HG02981 (cell line): Measurements from ENCODE around the gene MYO1A.
"Not testable (repeated sequence)": the region's sequence is repeated elsewhere in the genome, so short reads cannot be mapped to it uniquely, and the experiment has no call there.

Experiments used
- ATAC-seq: cut with Tn5 transposase; IDR thresholded peaks from one replicate; pipeline ENCODE4 v1.9.1; 2021; ENCODE audit warnings: mild to moderate bottlenecking, moderate library complexity; ENCODE audit not compliant: unreplicated experiment

Gene MYO1A

GRCh38 chr12:56996793-56997545 is 53.0 kb downstream of the MYO1A start:
- ATAC-seq: no peak

- ATAC-seq: no peak
Observed at GRCh38 chr12:56995930-56996496, 53.9 kb downstream of the MYO1A start.

- ATAC-seq: no peak
Observed at GRCh38 chr12:56995201-56995929, 54.6 kb downstream of the MYO1A start.

GRCh38 chr12:56994231-56994746 is 55.6 kb downstream of the MYO1A start:
- ATAC-seq: no peak

- ATAC-seq: no peak
Observed at GRCh38 chr12:56993346-56993745, 56.6 kb downstream of the MYO1A start.

GRCh38 chr12:56991319-56992246 is 58.3 kb downstream of the MYO1A start:
- no peak for ATAC-seq

- ATAC-seq: no peak
Observed at GRCh38 chr12:56990648-56991318, 59.1 kb downstream of the MYO1A start.

- ATAC-seq: no peak
Observed at GRCh38 chr12:56989861-56990610, 59.9 kb downstream of the MYO1A start.

GRCh38 chr12:56988207-56988739 is 61.7 kb downstream of the MYO1A start:
- no peak for ATAC-seq

GRCh38 chr12:56987551-56988053 is 62.3 kb downstream of the MYO1A start:
- ATAC-seq: no peak

GRCh38 chr12:56987011-56987410 is 62.9 kb downstream of the MYO1A start:
- no peak for ATAC-seq

GRCh38 chr12:56985714-56986113 is 64.2 kb downstream of the MYO1A start:
- ATAC-seq: not testable (repeated sequence)

- ATAC-seq: no peak
Observed at GRCh38 chr12:56983386-56983785, 66.5 kb downstream of the MYO1A start.

GRCh38 chr12:56982578-56983236 is 67.2 kb downstream of the MYO1A start:
- not testable (repeated sequence) for ATAC-seq

- no peak for ATAC-seq
Observed at GRCh38 chr12:56980941-56981530, 68.9 kb downstream of the MYO1A start.

- no peak for ATAC-seq
Observed at GRCh38 chr12:56980268-56980667, 69.7 kb downstream of the MYO1A start.

- no peak for ATAC-seq
Observed at GRCh38 chr12:56979628-56980027, 70.3 kb downstream of the MYO1A start.
